K562 (cell line): ENCODE data around the gene HBG1. TPM values are rescaled to one million over a fixed set of nuclear protein-coding genes. Genes with fewer than 3 reads are reported as not detected.

Experiments
- AFF4 ChIP-seq: sonication (generic); formaldehyde crosslinking; IDR thresholded peaks from 2 replicates; pipeline ENCODE4 v1.8.0; 2023; ENCODE audit warnings: mild to moderate bottlenecking, missing genetic modification reagents
- BMI1 ChIP-seq: fragments of 150-350 bp; IDR thresholded peaks from 2 replicates; pipeline ENCODE4 v1.6.1; 2014; ENCODE audit warnings: low read length
- EWSR1 ChIP-seq: fragments of 450-650 bp; IDR thresholded peaks from 2 replicates; pipeline ENCODE4 v1.6.1; 2018; ENCODE audit warnings: borderline replicate concordance, mild to moderate bottlenecking, low read depth, moderate library complexity; ENCODE audit not compliant: partially characterized antibody
- HSF4 ChIP-seq: fragments of 250-450 bp; sonication (Bioruptor Pico); IDR thresholded peaks from 2 replicates; pipeline ENCODE4 v2.1.2; 2022; ENCODE audit warnings: mild to moderate bottlenecking, moderate library complexity, borderline replicate concordance
- MYNN ChIP-seq, 2 experiments: sonication (generic); formaldehyde crosslinking in 1 of 2; IDR thresholded peaks; 2 replicates each; pipeline versions ENCODE4 v1.5.0 to v1.6.1; 2016 to 2020; ENCODE audit warnings: antibody characterized with exemption in 1 of 2, missing genetic modification reagents in 1 of 2
- NFYB ChIP-seq: IDR thresholded peaks from 2 replicates; pipeline ENCODE4 v1.6.1; 2011; ENCODE audit warnings: mild to moderate bottlenecking, moderate library complexity; ENCODE audit not compliant: insufficient read length; ENCODE audit errors: extremely low read depth
- RAD51 ChIP-seq: fragments of 450-650 bp; IDR thresholded peaks from 2 replicates; pipeline ENCODE4 v1.7.1; 2016; ENCODE audit warnings: low read depth, mild to moderate bottlenecking, borderline replicate concordance
- RFX1 ChIP-seq: fragments of 450-650 bp; IDR thresholded peaks from 2 replicates; pipeline ENCODE4 v1.6.1; 2016; ENCODE audit warnings: mild to moderate bottlenecking, moderate library complexity
- SAP30 ChIP-seq: fragments of 200-600 bp; sonication (generic); IDR thresholded peaks from 2 replicates; pipeline ENCODE4 v1.6.1; 2012; ENCODE audit warnings: borderline replicate concordance, low read depth, mild to moderate bottlenecking, moderate library complexity, low read length, control low read depth, inconsistent platforms; ENCODE audit not compliant: insufficient read depth, poor library complexity, severe bottlenecking
- SP2 ChIP-seq: IDR thresholded peaks from 2 replicates; pipeline ENCODE4 v1.6.1; 2011; ENCODE audit warnings: mild to moderate bottlenecking, low read depth, low read length, moderate library complexity; ENCODE audit not compliant: poor library complexity, severe bottlenecking; ENCODE audit errors: extremely low read depth
- SRSF9 ChIP-seq: fragments of 200-400 bp; formaldehyde crosslinking; IDR thresholded peaks from 2 replicates; pipeline ENCODE4 v1.6.1; 2017; ENCODE audit warnings: low read depth, low read length, borderline replicate concordance
- THAP12 ChIP-seq: fragments of 250-450 bp; sonication (Bioruptor Pico); IDR thresholded peaks from 2 replicates; pipeline ENCODE4 v1.9.0; 2021; ENCODE audit warnings: mild to moderate bottlenecking, inconsistent platforms
- THRAP3 ChIP-seq: fragments of 450-650 bp; IDR thresholded peaks from 2 replicates; pipeline ENCODE4 v1.6.1; 2016; ENCODE audit warnings: mild to moderate bottlenecking, inconsistent platforms, borderline replicate concordance
- XRCC5 ChIP-seq: fragments of 200-400 bp; formaldehyde crosslinking; IDR thresholded peaks from 2 replicates; pipeline ENCODE4 v1.6.1; 2017; ENCODE audit warnings: low read depth, mild to moderate bottlenecking, low read length
- ZNF124 ChIP-seq: sonication (generic); formaldehyde crosslinking; IDR thresholded peaks from 2 replicates; pipeline ENCODE4 v1.8.1; 2022; ENCODE audit warnings: missing genetic modification reagents
- polyA plus RNA-seq, 8 experiments: library from polyadenylated mRNA; depleted of rRNA in 4 of 8; stranded (reverse) in 5 of 8; unstranded in 3 of 8; fragments of >200 nt; fragmentation: Nextera tagmentation in 2 of 8; fragmentation: Illumina TruSeq in 1 of 8; extraction: Ambion mirVana in 2 of 8; extraction: Trizol in 1 of 8; gene quantifications; 2 replicates each; pipeline versions ENCODE4 v1.2.1 to v1.2.3, GENCODE V29; 2011 to 2014; ENCODE audit warnings: inconsistent platforms in 1 of 8, missing spikeins in 1 of 8
- total RNA-seq, 7 experiments: library from RNA; depleted of rRNA in 6 of 7; stranded (reverse); fragments of >200 nt in 6 of 7; fragmentation: Illumina TruSeq in 2 of 7; extraction: Trizol in 2 of 7; gene quantifications; 2 replicates each; pipeline versions ENCODE4 v1.2.1 to v1.2.3, GENCODE V29; 2011 to 2021; ENCODE audit warnings: low replicate concordance in 1 of 7

Gene HBG1
- total and polyA plus RNA-seq, 9 of the 15 experiments (the other 6 are each of a cell fraction or from before 2014, with no cell fraction given), result 1,066 to 16,338 (median 4,898) TPM

- TF ChIP-seq SAP30, result no peak
- no peak for TF ChIP-seq THRAP3
- no peak for TF ChIP-seq RFX1
- no peak for TF ChIP-seq HSF4 (CRISPR knock-in tag)
- no peak for TF ChIP-seq THAP12 (CRISPR knock-in tag)
- TF ChIP-seq SP2, result no peak
- TF ChIP-seq XRCC5, result no peak
- TF ChIP-seq RAD51, result no peak
- TF ChIP-seq EWSR1, result peak; percentile 79
- no peak for TF ChIP-seq SRSF9
- no peak for TF ChIP-seq ZNF124 (CRISPR knock-in tag)
- no peak for TF ChIP-seq MYNN (IDR thresholded peaks at IDR 0.05)
- no peak for TF ChIP-seq MYNN (CRISPR knock-in tag; IDR thresholded peaks at IDR 0.05)
- no peak for TF ChIP-seq BMI1
- no peak for TF ChIP-seq AFF4 (CRISPR knock-in tag)
- TF ChIP-seq NFYB, result no peak
Observed at GRCh38 chr11:5243816-5244180, 5.9 kb downstream of the HBG1 start (continued).
